ENCODE data around the gene GRM4.

GRM4 gene

GRCh38 chr6:34090529-34090928 lies 55.4 kb downstream of the GRM4 start:
- Histone ChIP-seq H3K36me3 (ENCODE audit: control insufficient read depth in 5 of 5, insufficient read depth in 5 of 5, low read length in 5 of 5) (no peaks in the 10 kb centered on the region), H3K27ac (ENCODE audit: low read depth, low read length) (no peak overlapping the region), H3K9me3 (ENCODE audit: control insufficient read depth in 5 of 5, low read length in 5 of 5) (peaks cover 0 to 5% (median 3%) of the 10 kb centered on the region in 5 donors), H3K4me3 (ENCODE audit: low read depth in 1 of 5, low read length in 5 of 5) (no peak overlapping the region), H3K4me1 (ENCODE audit: control insufficient read depth in 5 of 5, insufficient read depth in 5 of 5, low read length in 5 of 5) (no peaks in the 10 kb centered on the region), H3K9ac (ENCODE audit: low read length in 5 of 5) (no peak overlapping the region), H3K27me3 (ENCODE audit: control insufficient read depth in 5 of 5, insufficient read depth in 4 of 5, low read length in 5 of 5) (peaks cover 17 to 29% (median 21%) of the 10 kb centered on the region in 5 donors)

DNA sequence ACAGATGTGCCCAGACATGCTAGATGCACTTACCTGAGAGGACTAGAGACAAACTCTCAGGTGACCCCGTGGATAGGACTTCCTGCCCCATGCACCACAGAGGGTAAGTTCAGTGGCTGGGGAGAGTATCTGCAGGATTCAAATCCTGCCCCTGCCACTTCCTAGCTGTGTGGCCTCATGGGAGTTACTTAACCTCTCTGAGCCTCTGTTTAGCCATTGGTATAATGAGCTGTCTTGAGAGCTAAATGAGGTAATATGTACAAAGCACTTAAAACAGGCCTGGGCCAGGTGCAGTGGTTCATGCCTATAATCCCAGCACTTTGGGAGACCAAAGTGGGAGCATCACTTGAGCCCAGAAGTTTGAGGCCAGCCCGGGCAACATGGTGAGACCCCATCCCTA lies 59.3 kb downstream of the GRM4 start:
- no peak overlapping the region for H3K9ac ChIP-seq (ENCODE audit: low read length in 5 of 5)
- H3K4me1 ChIP-seq (ENCODE audit: control insufficient read depth in 5 of 5, insufficient read depth in 5 of 5, low read length in 5 of 5): no peaks in the 10 kb centered on the region
- H3K9me3 ChIP-seq (ENCODE audit: control insufficient read depth in 5 of 5, low read length in 5 of 5): no peaks in the 10 kb centered on the region
- H3K27ac ChIP-seq (ENCODE audit: low read depth, low read length): no peak overlapping the region
- peaks cover 0 to 8% (median 4%) of the 10 kb centered on the region in 5 donors for H3K27me3 ChIP-seq (ENCODE audit: control insufficient read depth in 5 of 5, insufficient read depth in 4 of 5, low read length in 5 of 5)
- H3K4me3 ChIP-seq (ENCODE audit: low read depth in 1 of 5, low read length in 5 of 5): no peak overlapping the region
- no peaks in the 10 kb centered on the region for H3K36me3 ChIP-seq (ENCODE audit: control insufficient read depth in 5 of 5, insufficient read depth in 5 of 5, low read length in 5 of 5)

DNA sequence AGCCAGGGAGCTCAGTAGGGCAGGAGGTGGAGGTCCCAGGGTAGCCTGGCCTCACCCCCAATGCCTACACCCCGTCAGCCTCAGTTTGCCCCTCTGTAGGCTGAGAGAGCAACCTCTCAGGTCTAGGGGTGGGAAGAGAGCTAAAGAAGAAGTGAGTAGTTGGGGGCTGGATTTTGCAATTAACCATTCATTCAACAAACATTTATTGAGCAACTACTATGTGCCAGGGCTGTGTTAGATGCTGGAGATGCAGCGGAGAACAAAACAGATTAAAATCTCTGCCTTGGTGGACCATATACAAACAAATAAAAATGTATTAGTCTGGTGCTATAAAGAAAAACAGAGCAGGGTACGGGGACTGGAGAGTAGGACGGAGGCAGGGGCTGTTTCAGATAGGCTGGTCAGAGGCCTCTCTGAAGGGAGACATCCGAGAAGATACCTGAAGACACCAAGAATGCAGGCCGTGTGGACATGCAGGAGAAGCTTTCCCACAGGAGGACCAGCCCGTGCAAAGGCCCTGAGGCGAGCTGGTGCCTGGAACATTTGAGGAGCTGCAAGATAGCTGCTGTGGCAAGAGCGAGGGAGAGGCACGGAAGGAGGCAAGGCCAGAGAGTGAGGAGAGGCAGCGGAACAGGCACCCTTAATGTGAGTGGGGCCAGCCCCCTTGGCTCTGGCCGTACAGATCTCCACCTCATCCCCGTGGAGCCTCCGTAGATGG lies 60.3 kb downstream of the GRM4 start:
- Histone ChIP-seq H3K9ac (ENCODE audit: low read length in 5 of 5) (no peak overlapping the region), H3K27me3 (ENCODE audit: control insufficient read depth in 5 of 5, insufficient read depth in 4 of 5, low read length in 5 of 5) (peaks cover 0 to 6% (median 3%) of the 10 kb centered on the region in 5 donors), H3K4me1 (ENCODE audit: control insufficient read depth in 5 of 5, insufficient read depth in 5 of 5, low read length in 5 of 5) (no peaks in the 10 kb centered on the region), H3K9me3 (ENCODE audit: control insufficient read depth in 5 of 5, low read length in 5 of 5) (no peaks in the 10 kb centered on the region), H3K27ac (ENCODE audit: low read depth, low read length) (no peak overlapping the region), H3K36me3 (ENCODE audit: control insufficient read depth in 5 of 5, insufficient read depth in 5 of 5, low read length in 5 of 5) (no peaks in the 10 kb centered on the region), H3K4me3 (ENCODE audit: low read depth in 1 of 5, low read length in 5 of 5) (no peak overlapping the region)

GRCh38 chr6:34084591-34085290 lies 61.1 kb downstream of the GRM4 start:
- Histone ChIP-seq H3K4me3 (ENCODE audit: low read depth in 1 of 5, low read length in 5 of 5) (no peak overlapping the region), H3K4me1 (ENCODE audit: control insufficient read depth in 5 of 5, insufficient read depth in 5 of 5, low read length in 5 of 5) (no peaks in the 10 kb centered on the region), H3K27ac (ENCODE audit: low read depth, low read length) (no peak overlapping the region), H3K36me3 (ENCODE audit: control insufficient read depth in 5 of 5, insufficient read depth in 5 of 5, low read length in 5 of 5) (no peaks in the 10 kb centered on the region), H3K9me3 (ENCODE audit: control insufficient read depth in 5 of 5, low read length in 5 of 5) (no peaks in the 10 kb centered on the region), H3K27me3 (ENCODE audit: control insufficient read depth in 5 of 5, insufficient read depth in 4 of 5, low read length in 5 of 5) (peaks cover 0 to 8% (median 3%) of the 10 kb centered on the region in 5 donors), H3K9ac (ENCODE audit: low read length in 5 of 5) (no peak overlapping the region)

- H3K9me3 ChIP-seq (ENCODE audit: control insufficient read depth in 5 of 5, low read length in 5 of 5): no peaks in the 10 kb centered on the region
- no peaks in the 10 kb centered on the region for H3K36me3 ChIP-seq (ENCODE audit: control insufficient read depth in 5 of 5, insufficient read depth in 5 of 5, low read length in 5 of 5)
Measured at GRCh38 chr6:34082864-34083626, 62.8 kb downstream of the GRM4 start.

DNA sequence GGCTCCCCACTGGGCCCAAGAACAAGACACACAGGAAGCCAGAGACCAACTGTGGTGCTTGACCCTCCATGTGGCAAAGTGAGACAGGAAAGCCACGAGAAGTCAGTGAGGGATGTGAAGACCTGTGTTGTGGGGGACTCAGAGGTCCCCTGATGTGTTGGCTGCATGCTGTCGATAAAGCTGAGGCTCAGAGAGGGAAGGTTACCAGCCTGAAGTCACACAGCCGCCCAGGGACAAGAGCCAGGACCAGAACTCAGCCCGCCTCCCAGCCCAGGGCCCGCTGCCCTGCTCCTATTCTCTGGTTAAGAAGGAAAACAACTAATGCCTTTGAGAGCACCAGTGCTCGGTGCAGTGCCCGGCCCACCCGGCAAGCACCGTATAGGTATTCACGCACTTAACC lies 63.5 kb downstream of the GRM4 start:
- Histone ChIP-seq H3K36me3 (ENCODE audit: control insufficient read depth in 5 of 5, insufficient read depth in 5 of 5, low read length in 5 of 5) (no peaks in the 10 kb centered on the region), H3K9ac (ENCODE audit: low read length in 5 of 5) (no peak overlapping the region), H3K9me3 (ENCODE audit: control insufficient read depth in 5 of 5, low read length in 5 of 5) (no peaks in the 10 kb centered on the region), H3K27me3 (ENCODE audit: control insufficient read depth in 5 of 5, insufficient read depth in 4 of 5, low read length in 5 of 5) (peaks cover 0 to 12% (median 7%) of the 10 kb centered on the region in 5 donors), H3K4me3 (ENCODE audit: low read depth in 1 of 5, low read length in 5 of 5) (no peak overlapping the region), H3K4me1 (ENCODE audit: control insufficient read depth in 5 of 5, insufficient read depth in 5 of 5, low read length in 5 of 5) (no peaks in the 10 kb centered on the region), H3K27ac (ENCODE audit: low read depth, low read length) (no peak overlapping the region)

More at GRCh38 chr6:34082864-34083626, 62.8 kb downstream of the GRM4 start:
- H3K4me3 ChIP-seq (ENCODE audit: low read depth in 1 of 5, low read length in 5 of 5): no peak overlapping the region
- no peak overlapping the region for H3K9ac ChIP-seq (ENCODE audit: low read length in 5 of 5)
- H3K27ac ChIP-seq (ENCODE audit: low read depth, low read length): no peak overlapping the region
- H3K27me3 ChIP-seq (ENCODE audit: control insufficient read depth in 5 of 5, insufficient read depth in 4 of 5, low read length in 5 of 5): peaks cover 0 to 12% (median 7%) of the 10 kb centered on the region in 5 donors
- no peaks in the 10 kb centered on the region for H3K4me1 ChIP-seq (ENCODE audit: control insufficient read depth in 5 of 5, insufficient read depth in 5 of 5, low read length in 5 of 5)

DNA sequence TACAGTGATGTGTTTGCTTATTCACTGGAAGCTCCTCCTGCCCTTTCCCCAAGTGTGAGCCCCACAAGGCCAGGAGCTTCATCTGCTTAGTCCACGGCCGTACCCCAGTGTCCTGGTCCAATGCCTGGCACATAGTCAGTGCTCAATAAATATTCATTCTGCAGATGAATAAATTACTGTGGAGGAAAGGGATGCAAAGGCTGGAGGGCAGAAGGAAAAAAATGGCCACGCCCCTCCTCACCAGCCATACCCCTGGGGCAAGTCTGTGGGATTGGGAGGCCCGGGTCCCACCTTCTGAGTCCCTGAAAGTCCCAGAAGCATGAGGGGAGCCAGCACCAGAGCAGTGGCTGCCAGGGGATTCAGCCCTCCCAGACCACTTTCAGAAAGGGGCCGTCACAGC lies 65.5 kb downstream of the GRM4 start:
- Histone ChIP-seq H3K9ac (ENCODE audit: low read length in 5 of 5) (no peak overlapping the region), H3K4me3 (ENCODE audit: low read depth in 1 of 5, low read length in 5 of 5) (no peak overlapping the region), H3K36me3 (ENCODE audit: control insufficient read depth in 5 of 5, insufficient read depth in 5 of 5, low read length in 5 of 5) (no peaks in the 10 kb centered on the region), H3K9me3 (ENCODE audit: control insufficient read depth in 5 of 5, low read length in 5 of 5) (no peaks in the 10 kb centered on the region), H3K27me3 (ENCODE audit: control insufficient read depth in 5 of 5, insufficient read depth in 4 of 5, low read length in 5 of 5) (peaks cover 0 to 12% (median 7%) of the 10 kb centered on the region in 5 donors), H3K4me1 (ENCODE audit: control insufficient read depth in 5 of 5, insufficient read depth in 5 of 5, low read length in 5 of 5) (no peaks in the 10 kb centered on the region), H3K27ac (ENCODE audit: low read depth, low read length) (no peak overlapping the region)

GRCh38 chr6:34079899-34080298 lies 66.0 kb downstream of the GRM4 start:
- Histone ChIP-seq H3K4me3 (ENCODE audit: low read depth in 1 of 5, low read length in 5 of 5) (no peak overlapping the region), H3K27me3 (ENCODE audit: control insufficient read depth in 5 of 5, insufficient read depth in 4 of 5, low read length in 5 of 5) (peaks cover 0 to 13% (median 10%) of the 10 kb centered on the region in 5 donors), H3K4me1 (ENCODE audit: control insufficient read depth in 5 of 5, insufficient read depth in 5 of 5, low read length in 5 of 5) (no peaks in the 10 kb centered on the region), H3K9me3 (ENCODE audit: control insufficient read depth in 5 of 5, low read length in 5 of 5) (no peaks in the 10 kb centered on the region), H3K27ac (ENCODE audit: low read depth, low read length) (no peak overlapping the region), H3K36me3 (ENCODE audit: control insufficient read depth in 5 of 5, insufficient read depth in 5 of 5, low read length in 5 of 5) (no peaks in the 10 kb centered on the region), H3K9ac (ENCODE audit: low read length in 5 of 5) (no peak overlapping the region)

- Histone ChIP-seq H3K9ac (ENCODE audit: low read length in 5 of 5) (no peak overlapping the region), H3K27me3 (ENCODE audit: control insufficient read depth in 5 of 5, insufficient read depth in 4 of 5, low read length in 5 of 5) (peaks cover 0 to 31% (median 23%) of the 10 kb centered on the region in 5 donors), H3K4me1 (ENCODE audit: control insufficient read depth in 5 of 5, insufficient read depth in 5 of 5, low read length in 5 of 5) (no peaks in the 10 kb centered on the region), H3K9me3 (ENCODE audit: control insufficient read depth in 5 of 5, low read length in 5 of 5) (no peaks in the 10 kb centered on the region), H3K27ac (ENCODE audit: low read depth, low read length) (no peak overlapping the region), H3K36me3 (ENCODE audit: control insufficient read depth in 5 of 5, insufficient read depth in 5 of 5, low read length in 5 of 5) (no peaks in the 10 kb centered on the region), H3K4me3 (ENCODE audit: low read depth in 1 of 5, low read length in 5 of 5) (no peak overlapping the region)
Measured at GRCh38 chr6:34075906-34076305, 70.0 kb downstream of the GRM4 start.
